T-helper 1 cell treated with Interleukin-12 subunit alpha and Interleukin-12 subunit beta and Interleukin-4 antibody, amounts not matched to agents 30 μg/mL and 1 μg/mL, for 36 hours (primary cell): ENCODE results near the gene WIPI1.

Experiments
- H3K27ac Mint-ChIP-seq: one replicate; pipeline ENCODE4 v1.8.0; 2021; ENCODE audit warnings: mild to moderate bottlenecking, mixed read lengths
- H3K27me3 Mint-ChIP-seq: one replicate; pipeline ENCODE4 v1.8.0; 2021; ENCODE audit warnings: low read depth, mixed read lengths
- H3K36me3 Mint-ChIP-seq: one replicate; pipeline ENCODE4 v1.8.0; 2021; ENCODE audit warnings: low read depth, mixed read lengths
- H3K4me1 Mint-ChIP-seq: one replicate; pipeline ENCODE4 v1.8.0; 2021; ENCODE audit warnings: low read depth, mixed read lengths
- H3K4me3 Mint-ChIP-seq: one replicate; pipeline ENCODE4 v1.8.0; 2021; ENCODE audit warnings: mild to moderate bottlenecking, moderate library complexity, mixed read lengths
- H3K9me3 Mint-ChIP-seq: one replicate; pipeline ENCODE4 v1.8.0; 2021; ENCODE audit warnings: mixed read lengths

Gene WIPI1

DNA sequence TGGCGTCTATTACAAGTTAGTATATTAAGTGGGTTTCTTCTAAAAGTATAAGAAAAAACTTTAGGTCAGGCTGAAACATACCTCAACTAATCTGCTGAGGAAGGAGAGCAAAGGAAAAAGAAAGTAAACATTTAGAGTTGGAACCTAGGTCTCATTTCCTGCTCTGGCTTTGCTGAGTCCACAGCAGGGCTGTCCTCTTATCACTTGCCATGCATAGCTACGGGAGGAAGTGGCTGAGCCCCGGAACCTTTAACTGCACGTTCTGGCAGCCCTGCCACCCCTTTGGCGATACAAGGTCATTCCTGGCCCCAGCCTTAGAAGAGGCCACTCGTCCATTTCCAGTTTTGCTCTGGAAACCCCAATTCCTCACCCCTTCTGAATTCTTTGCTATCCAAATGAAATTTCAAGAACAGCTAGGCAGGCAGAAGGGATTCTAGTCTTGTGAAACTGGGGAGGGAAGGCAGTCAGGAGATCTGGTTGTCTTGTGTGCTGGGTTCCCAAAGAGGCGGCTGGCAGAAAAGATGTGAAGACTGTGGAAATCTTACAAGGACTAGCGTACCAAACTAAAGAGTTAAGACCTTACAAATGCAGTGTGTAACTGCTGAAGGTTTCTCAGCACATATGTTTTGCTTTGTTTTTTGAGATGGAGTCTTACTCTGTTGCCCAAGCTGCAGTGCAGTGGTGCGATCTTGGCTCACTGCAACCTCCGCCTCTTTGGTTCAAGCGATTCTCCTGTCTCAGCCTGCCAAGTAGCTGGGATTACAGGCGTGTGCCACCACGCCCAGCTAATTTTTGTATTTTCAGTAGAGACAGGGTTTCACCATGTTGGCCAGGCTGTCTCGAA is 19.1 kb downstream of the WIPI1 start:
- H3K36me3 Mint-ChIP-seq, result peaks cover 26% of the 10 kb centered on the region
- H3K27me3 Mint-ChIP-seq, result no peaks in the 10 kb centered on the region
- H3K4me3 Mint-ChIP-seq, result peak overlapping the region; percentile 62
- no peaks in the 10 kb centered on the region for H3K9me3 Mint-ChIP-seq
- H3K27ac Mint-ChIP-seq, result peak overlapping the region; percentile 86
- peaks cover 48% of the 10 kb centered on the region for H3K4me1 Mint-ChIP-seq

DNA sequence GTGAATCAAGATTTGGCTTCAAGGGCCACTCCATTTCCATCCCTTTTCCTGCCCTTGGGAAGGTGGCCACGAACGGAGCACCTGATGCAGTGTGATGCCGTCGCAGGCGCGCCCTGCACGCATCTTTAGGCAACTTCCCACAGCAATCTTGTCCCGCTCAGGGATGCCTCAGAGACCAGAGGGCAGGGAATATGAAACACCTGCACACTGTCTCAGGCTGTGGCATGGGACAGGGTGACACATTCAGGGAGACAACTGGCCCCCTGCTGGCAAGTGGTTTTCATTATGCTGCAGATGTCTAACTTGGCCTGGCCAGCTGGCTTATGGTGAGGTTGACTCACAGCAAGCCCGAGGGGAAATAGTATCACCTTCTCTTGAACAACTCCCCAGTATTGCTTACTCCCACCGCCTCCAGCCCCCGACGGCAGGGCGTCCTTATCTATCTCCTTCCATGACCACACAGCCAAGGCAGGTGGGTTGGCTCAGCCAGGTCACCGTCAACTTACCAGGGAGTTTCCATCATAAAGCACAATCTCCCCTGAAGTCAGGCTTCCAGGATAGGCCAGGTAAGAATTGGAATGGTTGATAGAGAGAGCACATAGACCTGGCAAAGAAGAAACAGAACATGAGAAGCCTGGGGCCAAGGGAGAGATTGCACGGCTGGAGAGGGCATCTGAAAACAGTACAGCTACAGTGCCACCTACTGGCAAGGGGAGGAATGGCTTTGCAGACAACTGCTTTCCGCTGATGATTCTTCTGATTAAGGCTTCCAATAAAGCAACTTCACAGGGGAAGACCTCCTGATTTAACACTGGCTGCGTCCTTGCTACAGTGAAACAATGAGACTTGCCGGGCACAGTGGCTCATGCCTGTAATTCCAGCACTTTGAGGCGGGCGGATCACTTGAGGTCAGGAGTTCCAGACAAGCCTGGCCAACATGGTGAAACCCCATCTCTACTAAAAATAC is 21.1 kb downstream of the WIPI1 start:
- Mint-ChIP-seq H3K4me1 (peaks cover 47% of the 10 kb centered on the region), H3K27ac (peak overlapping the region; percentile 86), H3K4me3 (peak overlapping the region; percentile 41), H3K9me3 (no peaks in the 10 kb centered on the region), H3K36me3 (peaks cover 35% of the 10 kb centered on the region), H3K27me3 (no peaks in the 10 kb centered on the region)

DNA sequence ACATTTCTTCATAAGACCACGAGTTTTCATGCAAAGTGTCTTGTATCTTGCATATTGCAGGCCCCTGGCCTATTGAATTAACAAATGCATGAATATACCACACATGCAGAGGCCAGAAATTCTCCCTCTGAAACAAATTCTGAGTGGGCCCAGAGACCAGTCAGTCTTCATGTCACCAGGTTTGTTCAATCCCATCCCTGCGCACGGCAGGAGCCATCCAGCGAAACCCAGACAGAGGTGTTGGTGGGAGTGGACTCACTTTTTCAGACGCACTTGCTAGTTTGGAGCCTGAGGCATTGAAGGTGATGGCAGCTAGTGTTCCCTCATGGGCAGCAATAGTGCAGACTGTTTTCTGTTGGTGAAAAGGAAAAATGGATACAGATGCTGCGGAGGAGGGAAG is 21.9 kb downstream of the WIPI1 start:
- Mint-ChIP-seq H3K27ac (no peak overlapping the region), H3K27me3 (no peaks in the 10 kb centered on the region), H3K4me1 (peaks cover 42% of the 10 kb centered on the region), H3K4me3 (no peak overlapping the region), H3K36me3 (peaks cover 35% of the 10 kb centered on the region), H3K9me3 (no peaks in the 10 kb centered on the region)

DNA sequence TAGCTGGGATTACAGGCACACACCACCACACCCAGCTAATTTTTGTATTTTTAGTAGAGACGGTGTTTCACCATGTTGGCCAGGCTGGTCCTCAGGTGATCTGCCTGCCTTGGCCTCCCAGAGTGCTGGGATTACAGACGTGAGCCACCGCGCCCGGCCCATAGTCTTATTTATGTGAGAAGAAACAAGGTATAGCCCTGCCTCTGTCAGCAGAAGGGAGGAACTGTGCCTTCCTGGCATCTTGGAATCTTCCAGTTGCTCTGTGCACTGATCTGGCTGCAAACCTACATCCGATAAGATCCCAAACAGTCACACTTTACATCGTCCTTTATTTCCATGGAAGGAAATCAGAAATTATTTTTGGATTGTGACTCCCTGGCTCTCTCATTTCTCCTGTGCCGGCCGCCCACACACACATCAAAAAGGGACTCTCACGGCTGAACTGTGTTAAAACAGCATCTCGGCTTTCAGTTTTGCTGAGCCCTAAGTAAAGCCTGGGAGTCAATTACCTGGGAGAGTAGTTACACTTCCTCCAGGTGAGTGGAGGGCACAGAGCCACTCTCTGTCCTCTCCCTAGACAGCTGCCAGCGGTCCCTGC is 23.3 kb downstream of the WIPI1 start:
- Mint-ChIP-seq H3K27me3 (no peaks in the 10 kb centered on the region), H3K9me3 (no peaks in the 10 kb centered on the region), H3K36me3 (peaks cover 44% of the 10 kb centered on the region), H3K27ac (no peak overlapping the region), H3K4me3 (no peak overlapping the region), H3K4me1 (peaks cover 35% of the 10 kb centered on the region)

DNA sequence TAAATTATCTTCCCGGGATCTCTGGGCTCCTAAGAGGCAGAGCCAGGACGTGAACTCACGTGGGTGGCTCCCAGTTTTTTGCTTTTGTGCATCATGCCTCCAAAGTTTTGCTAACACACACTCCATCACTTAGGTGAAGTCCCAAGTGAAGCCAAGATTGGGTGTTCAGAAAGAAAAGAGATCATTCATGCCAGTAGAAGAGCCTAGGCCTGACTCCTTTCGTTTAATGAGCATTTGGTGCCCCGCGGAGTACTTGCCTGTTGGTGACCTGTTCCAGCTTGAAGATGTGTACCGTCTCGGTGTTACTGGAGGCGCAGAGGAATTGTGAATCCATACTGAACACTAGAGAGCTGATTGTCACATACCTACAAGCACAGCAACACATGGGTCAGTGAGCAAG is 24.1 kb downstream of the WIPI1 start:
- H3K4me1 Mint-ChIP-seq, result peaks cover 31% of the 10 kb centered on the region
- H3K4me3 Mint-ChIP-seq, result no peak overlapping the region
- H3K27me3 Mint-ChIP-seq, result no peaks in the 10 kb centered on the region
- H3K27ac Mint-ChIP-seq, result no peak overlapping the region
- no peaks in the 10 kb centered on the region for H3K9me3 Mint-ChIP-seq
- peaks cover 47% of the 10 kb centered on the region for H3K36me3 Mint-ChIP-seq

DNA sequence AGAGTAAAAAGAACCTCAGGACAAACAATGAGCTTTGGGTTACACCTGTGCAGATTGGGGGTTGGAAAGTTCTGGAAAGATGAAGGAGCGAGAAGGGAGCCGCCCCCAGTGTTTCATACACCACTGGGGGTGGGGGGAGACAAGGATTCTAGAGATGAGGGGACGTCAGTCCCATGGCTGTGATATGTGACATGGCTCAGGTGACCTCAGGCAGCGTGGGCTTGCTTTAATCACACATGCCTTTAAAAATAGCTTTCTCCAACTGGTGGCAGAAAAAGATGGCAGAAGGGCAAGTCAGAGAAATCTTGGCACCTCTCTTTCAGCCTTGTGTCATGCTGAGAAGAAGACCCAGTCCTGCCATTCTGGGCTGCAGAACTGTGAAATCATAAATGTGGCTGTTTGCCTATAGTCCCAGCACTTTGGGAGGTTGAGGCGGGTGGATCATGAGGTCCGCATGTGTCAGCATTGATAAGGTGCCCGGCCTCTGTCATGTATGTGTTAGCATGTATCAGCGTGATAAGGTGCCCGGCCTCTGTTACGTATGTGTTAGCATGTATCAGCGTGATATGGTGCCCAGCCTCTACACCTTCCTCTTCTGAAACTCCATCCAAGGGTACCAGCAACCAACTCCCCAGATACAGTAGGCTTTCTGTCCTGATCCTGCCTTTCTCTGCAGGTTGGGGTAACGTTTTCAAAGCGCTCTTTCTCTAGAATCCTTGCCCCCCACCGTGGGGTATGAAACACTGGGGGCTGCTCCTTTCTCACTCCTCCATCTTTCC is 25.0 kb downstream of the WIPI1 start:
- H3K36me3 Mint-ChIP-seq, result peaks cover 47% of the 10 kb centered on the region
- H3K9me3 Mint-ChIP-seq, result no peaks in the 10 kb centered on the region
- H3K4me3 Mint-ChIP-seq, result no peak overlapping the region
- H3K4me1 Mint-ChIP-seq, result peaks cover 22% of the 10 kb centered on the region
- peak overlapping the region; percentile 27 for H3K27ac Mint-ChIP-seq
- H3K27me3 Mint-ChIP-seq, result no peaks in the 10 kb centered on the region

DNA sequence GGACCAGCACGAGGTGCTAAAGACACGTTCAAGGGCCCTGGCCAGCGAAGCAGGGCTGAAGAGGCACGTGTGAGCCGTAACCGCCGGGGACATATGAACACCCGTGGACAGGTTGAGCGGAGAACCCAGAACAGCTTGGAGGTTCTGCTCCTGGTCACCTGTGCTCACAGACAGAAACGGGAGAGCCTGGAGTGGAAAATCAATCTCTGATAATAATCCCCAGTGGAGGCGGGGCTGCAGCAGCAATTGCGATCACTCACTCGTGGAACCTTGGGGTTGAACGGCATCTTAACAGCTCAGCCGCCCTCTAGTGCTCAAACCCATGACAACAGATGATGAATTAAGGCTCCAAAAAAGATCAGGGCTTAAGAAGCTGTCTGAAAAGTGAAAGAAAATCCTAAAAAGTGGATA is 25.6 kb downstream of the WIPI1 start:
- Mint-ChIP-seq H3K4me3 (no peak overlapping the region), H3K9me3 (no peaks in the 10 kb centered on the region), H3K36me3 (peaks cover 47% of the 10 kb centered on the region), H3K4me1 (peaks cover 16% of the 10 kb centered on the region), H3K27ac (peak overlapping the region; percentile 27), H3K27me3 (no peaks in the 10 kb centered on the region)

DNA sequence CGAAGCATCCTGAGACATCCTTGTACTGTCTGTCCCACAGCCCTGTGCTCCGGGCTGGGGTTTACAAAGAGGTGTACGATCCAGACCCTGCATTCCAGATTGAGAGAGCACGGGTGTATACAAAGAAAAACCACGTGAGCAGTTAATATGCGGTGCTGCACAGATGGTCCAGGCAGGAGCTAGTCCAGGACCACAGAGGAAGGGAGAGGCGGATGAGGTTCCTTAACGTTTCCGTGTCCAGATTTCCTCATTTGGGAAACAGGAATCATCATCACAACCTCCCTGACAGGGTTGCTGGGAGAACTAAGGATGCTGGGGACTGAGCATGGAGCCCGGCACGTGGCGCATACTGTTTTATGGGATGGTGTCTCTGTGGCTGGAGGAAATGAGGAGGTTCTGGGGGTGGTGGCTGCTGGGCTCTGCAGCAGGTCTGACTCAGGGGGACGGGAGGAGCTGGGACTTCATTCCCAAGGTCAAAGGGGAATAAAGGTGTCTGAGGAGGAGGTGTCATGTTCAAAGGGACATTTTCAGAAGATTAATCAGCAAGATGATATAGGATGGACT is 26.2 kb downstream of the WIPI1 start:
- peaks cover 46% of the 10 kb centered on the region for H3K36me3 Mint-ChIP-seq
- H3K4me3 Mint-ChIP-seq, result no peak overlapping the region
- H3K27ac Mint-ChIP-seq, result no peak overlapping the region

DNA sequence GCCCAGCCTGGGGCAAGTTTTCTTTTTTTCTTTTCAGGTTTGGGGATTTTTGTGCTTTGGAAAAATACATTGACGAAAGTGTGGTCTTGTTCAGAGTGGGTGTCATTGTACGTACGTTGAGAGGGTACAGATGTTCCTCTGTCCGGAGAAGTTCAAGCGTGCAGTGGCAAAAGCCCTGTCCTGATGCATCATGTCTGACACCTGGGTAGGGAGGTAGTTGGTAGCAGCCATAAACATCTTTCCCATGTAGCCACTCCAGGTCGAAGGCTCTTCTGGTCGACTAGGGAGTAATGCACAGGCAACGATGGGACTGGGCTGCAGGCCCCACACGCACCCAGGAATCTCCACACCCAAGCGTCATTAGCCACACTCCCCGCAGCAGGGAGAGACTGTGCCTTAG is 27.4 kb downstream of the WIPI1 start:
- no peak overlapping the region for H3K4me3 Mint-ChIP-seq
- no peak overlapping the region for H3K27ac Mint-ChIP-seq
- peaks cover 5% of the 10 kb centered on the region for H3K4me1 Mint-ChIP-seq
- peaks cover 45% of the 10 kb centered on the region for H3K36me3 Mint-ChIP-seq
- H3K9me3 Mint-ChIP-seq, result no peaks in the 10 kb centered on the region
- no peaks in the 10 kb centered on the region for H3K27me3 Mint-ChIP-seq

More for the DNA sequence above, 26.2 kb downstream of the WIPI1 start:
- Mint-ChIP-seq H3K27me3 (no peaks in the 10 kb centered on the region), H3K4me1 (peaks cover 11% of the 10 kb centered on the region), H3K9me3 (no peaks in the 10 kb centered on the region)

DNA sequence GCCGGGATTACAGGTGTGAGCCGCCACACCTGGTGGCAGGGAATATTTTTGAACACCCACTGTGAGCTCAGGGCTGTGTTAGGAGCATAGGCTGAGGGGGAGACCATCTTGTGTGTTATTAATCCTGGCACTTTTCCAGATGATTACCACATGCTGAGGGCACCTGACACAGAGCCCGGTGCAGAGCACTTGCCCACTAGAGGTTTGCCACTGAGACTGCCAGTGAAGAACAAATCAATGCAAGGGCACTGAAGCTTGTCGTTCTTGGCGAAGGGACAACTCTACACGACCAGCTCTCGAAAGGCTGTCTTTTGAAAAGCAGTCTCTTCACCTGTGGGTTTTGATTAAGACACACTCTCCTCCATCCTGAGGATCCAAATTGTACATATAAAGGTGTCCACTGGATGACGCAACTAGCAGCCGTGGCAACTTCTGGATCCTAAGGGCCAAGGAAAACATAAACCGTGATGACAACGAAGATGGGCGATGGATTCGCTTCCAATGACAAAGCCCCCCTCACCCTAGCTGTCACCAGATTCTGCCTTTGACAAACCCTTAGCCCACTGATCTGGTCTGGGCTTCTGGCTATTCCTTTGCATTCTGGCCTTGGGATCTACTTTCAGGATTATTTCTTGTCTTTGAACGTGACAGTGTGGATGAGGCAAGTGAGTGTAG is 28.7 kb downstream of the WIPI1 start:
- Mint-ChIP-seq H3K36me3 (peaks cover 38% of the 10 kb centered on the region), H3K4me3 (no peak overlapping the region), H3K27ac (no peak overlapping the region), H3K4me1 (peaks cover 5% of the 10 kb centered on the region), H3K9me3 (no peaks in the 10 kb centered on the region), H3K27me3 (no peaks in the 10 kb centered on the region)

DNA sequence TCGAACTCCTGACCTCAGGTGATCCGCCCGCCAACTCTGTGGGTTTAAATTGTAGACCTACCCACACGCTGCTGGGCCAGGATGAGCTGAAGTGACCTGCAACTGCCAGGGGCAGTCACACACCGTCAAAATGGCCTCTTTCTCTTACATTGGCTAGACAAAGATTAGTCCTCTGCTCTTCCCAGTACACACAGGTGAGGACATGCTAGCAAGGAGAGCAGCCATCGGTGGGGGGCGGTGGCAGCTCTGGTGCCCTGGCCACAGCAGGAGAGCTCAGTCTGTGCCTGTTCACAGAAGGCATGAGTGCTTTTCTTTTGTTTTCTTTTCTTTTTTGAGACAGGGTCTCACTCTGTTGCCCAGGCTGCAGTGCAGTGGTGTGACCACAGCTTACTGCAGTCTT is 29.7 kb downstream of the WIPI1 start:
- Mint-ChIP-seq H3K27ac (no peak overlapping the region), H3K9me3 (no peaks in the 10 kb centered on the region), H3K27me3 (no peaks in the 10 kb centered on the region), H3K4me1 (peaks cover 5% of the 10 kb centered on the region), H3K4me3 (no peak overlapping the region), H3K36me3 (peaks cover 31% of the 10 kb centered on the region)

DNA sequence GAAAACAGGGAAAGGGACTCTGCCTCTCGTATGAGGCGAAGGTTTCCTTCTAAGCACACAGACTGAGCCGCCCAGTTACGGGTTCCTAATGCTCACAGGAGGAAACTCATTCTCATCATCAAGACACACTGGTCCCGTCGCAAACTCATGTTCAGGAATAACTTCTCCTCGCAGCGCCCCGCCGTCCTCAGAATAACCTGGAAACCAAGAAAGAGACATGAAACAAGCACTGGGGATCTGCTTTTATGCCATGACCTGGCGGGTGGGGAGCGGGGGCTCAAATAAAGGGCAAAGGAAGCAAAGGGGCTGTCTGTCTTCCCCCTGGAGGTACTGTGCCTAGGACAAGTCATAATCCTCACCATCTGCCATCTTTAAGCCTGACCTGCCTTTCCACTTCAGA is 31.3 kb downstream of the WIPI1 start:
- no peaks in the 10 kb centered on the region for H3K27me3 Mint-ChIP-seq
- H3K4me3 Mint-ChIP-seq, result no peak overlapping the region
- no peaks in the 10 kb centered on the region for H3K9me3 Mint-ChIP-seq
- no peaks in the 10 kb centered on the region for H3K4me1 Mint-ChIP-seq
- peaks cover 29% of the 10 kb centered on the region for H3K36me3 Mint-ChIP-seq
- H3K27ac Mint-ChIP-seq, result no peak overlapping the region

DNA sequence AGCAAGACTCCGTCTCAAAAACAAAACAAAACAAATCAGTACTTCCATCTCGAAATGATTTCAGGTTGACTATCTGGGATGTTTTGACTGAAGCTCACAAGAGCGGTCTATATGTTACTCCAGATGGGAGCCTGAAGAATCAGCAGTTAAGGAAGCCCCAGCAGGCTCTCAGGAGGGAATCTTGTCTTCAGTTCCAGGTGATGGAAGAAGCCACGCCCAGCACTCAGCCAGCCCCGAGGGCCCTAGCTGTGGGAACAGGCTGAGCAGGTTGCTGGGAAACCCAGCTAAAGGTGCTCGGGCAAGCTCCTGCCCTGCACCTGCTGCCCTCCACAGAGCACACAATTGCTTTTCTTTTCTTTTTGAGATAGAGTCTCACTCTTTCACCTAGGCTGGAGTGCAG is 32.4 kb downstream of the WIPI1 start:
- Mint-ChIP-seq H3K4me1 (no peaks in the 10 kb centered on the region), H3K36me3 (peaks cover 33% of the 10 kb centered on the region), H3K4me3 (no peak overlapping the region), H3K9me3 (no peaks in the 10 kb centered on the region), H3K27ac (no peak overlapping the region), H3K27me3 (no peaks in the 10 kb centered on the region)
